Measurements from ENCODE around the gene SLC26A4. TPM values are rescaled to one million over a fixed set of nuclear protein-coding genes. Genes with fewer than 3 reads are reported as not detected.

The SLC26A4 gene
- total and polyA plus RNA-seq, 4 donors = 1.4 to 3.5 (median 2.6) TPM

DNA sequence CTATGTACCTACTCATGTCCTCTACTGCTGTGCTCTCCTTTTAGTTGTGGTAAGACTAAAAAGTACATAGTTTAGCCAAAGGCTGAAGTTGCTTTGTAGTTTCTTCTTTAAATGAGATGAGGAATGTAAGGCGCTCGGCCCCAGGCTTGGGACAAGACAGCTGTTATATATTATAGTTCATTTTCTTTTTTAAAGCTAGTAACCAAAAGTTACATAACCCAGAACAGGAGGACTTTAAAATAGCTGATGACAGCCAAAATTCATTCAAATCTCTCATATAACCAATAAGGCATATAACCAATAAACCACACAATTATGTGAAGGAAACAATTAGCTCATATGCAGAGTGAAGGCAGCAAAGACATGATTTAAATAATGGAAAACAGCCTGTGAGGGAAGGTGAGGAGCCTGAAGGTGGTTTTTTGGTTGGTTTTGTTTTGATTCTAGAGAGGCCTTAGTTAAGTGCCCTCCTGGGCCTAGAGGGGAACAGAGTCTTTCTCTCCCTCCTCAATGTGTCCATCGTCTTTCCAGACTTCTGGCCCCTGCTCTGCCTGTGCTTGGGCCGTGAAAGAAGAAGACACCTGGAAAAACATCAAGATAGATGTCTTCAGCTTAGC is 35.8 kb downstream of the SLC26A4 start:
- intact Hi-C loops (cut with DNase I) = no loop called here
- DNase-seq (no peak), ATAC-seq (ENCODE audit: low FRiP score) (no peak)
- H3K4me1 ChIP-seq (ENCODE audit: control insufficient read depth in 1 of 2, insufficient read depth in 2 of 2, low read length in 2 of 2) = peaks cover 5 to 7% of the 10 kb centered on the region in 2 donors
- H3K27me3 ChIP-seq (ENCODE audit: control insufficient read depth in 1 of 2, insufficient read depth in 2 of 2, low read length in 1 of 2) = no peaks in the 10 kb centered on the region
- H3K36me3 ChIP-seq (ENCODE audit: control insufficient read depth in 1 of 2, insufficient read depth in 2 of 2, low read length in 1 of 2) = no peaks in the 10 kb centered on the region
- 94 to 97% methylated on average over 4 of the region's 4 CpGs for WGBS, 2 donors
- no peak overlapping the region for H3K27ac ChIP-seq (ENCODE audit: low read depth in 1 of 2, low read length in 2 of 2)
- no peak overlapping the region for H3K4me3 ChIP-seq (ENCODE audit: low read length in 2 of 2)
- no peaks in the 10 kb centered on the region for H3K9me3 ChIP-seq (ENCODE audit: control insufficient read depth, low read length)

GRCh38 chr7:107697321-107698049 is 36.9 kb downstream of the SLC26A4 start:
- Histone ChIP-seq H3K4me3 (ENCODE audit: low read length in 2 of 2) (no peak overlapping the region), H3K36me3 (ENCODE audit: control insufficient read depth in 1 of 2, insufficient read depth in 2 of 2, low read length in 1 of 2) (no peaks in the 10 kb centered on the region), H3K27ac (ENCODE audit: low read depth in 1 of 2, low read length in 2 of 2) (no peak overlapping the region), H3K27me3 (ENCODE audit: control insufficient read depth in 1 of 2, insufficient read depth in 2 of 2, low read length in 1 of 2) (no peaks in the 10 kb centered on the region), H3K4me1 (ENCODE audit: control insufficient read depth in 1 of 2, insufficient read depth in 2 of 2, low read length in 2 of 2) (peaks cover under 1 to 9% of the 10 kb centered on the region in 2 donors), H3K9me3 (ENCODE audit: control insufficient read depth, low read length) (no peaks in the 10 kb centered on the region)
- no peak for ATAC-seq (ENCODE audit: low FRiP score)
- intact Hi-C loops (cut with DNase I) = no loop called here
- DNase-seq = no peak
- 90 to 97% methylated on average over 7 of the region's 7 CpGs for WGBS, 2 donors

DNA sequence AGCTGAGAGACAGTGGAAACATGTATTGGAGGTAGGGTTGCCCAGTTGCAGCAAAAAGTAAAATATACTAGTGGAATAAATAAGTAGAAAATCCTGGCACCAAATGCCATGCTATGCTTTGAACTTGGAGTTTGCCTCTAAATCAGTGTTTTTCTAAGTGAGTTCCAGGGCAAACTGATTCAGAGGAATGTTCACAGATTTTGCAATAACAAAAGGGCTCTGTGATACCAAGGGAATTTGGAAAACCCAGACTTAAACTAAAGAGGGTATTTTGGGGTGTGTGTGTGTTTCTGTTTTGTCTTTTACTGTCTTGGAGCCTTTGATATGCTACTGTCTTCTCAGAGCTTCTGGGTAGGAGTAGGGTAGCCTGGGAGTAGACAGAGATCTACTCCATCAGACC is 39.9 kb downstream of the SLC26A4 start:
- ATAC-seq (ENCODE audit: low FRiP score) (no peak), DNase-seq (no peak)
- no peak overlapping the region for H3K27ac ChIP-seq (ENCODE audit: low read depth in 1 of 2, low read length in 2 of 2)
- H3K9me3 ChIP-seq (ENCODE audit: control insufficient read depth, low read length) = no peaks in the 10 kb centered on the region
- H3K4me1 ChIP-seq (ENCODE audit: control insufficient read depth in 1 of 2, insufficient read depth in 2 of 2, low read length in 2 of 2) = peaks cover 0 to 8% of the 10 kb centered on the region in 2 donors
- H3K27me3 ChIP-seq (ENCODE audit: control insufficient read depth in 1 of 2, insufficient read depth in 2 of 2, low read length in 1 of 2) = no peaks in the 10 kb centered on the region
- no peaks in the 10 kb centered on the region for H3K36me3 ChIP-seq (ENCODE audit: control insufficient read depth in 1 of 2, insufficient read depth in 2 of 2, low read length in 1 of 2)
- intact Hi-C loops (cut with DNase I) = no loop called here
- no peak overlapping the region for H3K4me3 ChIP-seq (ENCODE audit: low read length in 2 of 2)

DNA sequence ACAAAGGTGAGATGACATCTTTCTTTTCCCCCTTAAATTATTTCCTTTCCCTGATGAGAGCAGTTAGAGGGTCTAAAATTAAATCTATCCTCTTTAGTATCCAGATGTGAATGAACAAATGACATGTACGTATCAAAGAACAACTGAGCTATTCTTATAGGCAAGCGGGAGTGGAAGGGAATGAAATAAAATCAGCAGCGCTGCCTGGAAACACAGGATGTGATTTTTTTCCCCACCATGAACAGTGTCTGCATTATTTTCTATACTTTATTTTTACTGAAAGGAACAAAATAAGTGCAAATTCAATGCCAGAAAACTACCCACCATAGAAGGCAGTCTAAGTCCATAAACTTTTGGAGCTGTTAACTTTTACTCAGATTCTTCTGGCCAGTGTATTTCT is 40.6 kb downstream of the SLC26A4 start:
- no peaks in the 10 kb centered on the region for H3K27me3 ChIP-seq (ENCODE audit: control insufficient read depth in 1 of 2, insufficient read depth in 2 of 2, low read length in 1 of 2)
- no peaks in the 10 kb centered on the region for H3K9me3 ChIP-seq (ENCODE audit: control insufficient read depth, low read length)
- DNase-seq (no peak), ATAC-seq (ENCODE audit: low FRiP score) (no peak)
- WGBS, 2 donors = 48 to 59% methylated on average over 3 of the region's 3 CpGs
- intact Hi-C loops (cut with DNase I) = no loop called here
- H3K27ac ChIP-seq (ENCODE audit: low read depth in 1 of 2, low read length in 2 of 2) = no peak overlapping the region
- H3K36me3 ChIP-seq (ENCODE audit: control insufficient read depth in 1 of 2, insufficient read depth in 2 of 2, low read length in 1 of 2) = no peaks in the 10 kb centered on the region
- peaks cover 0 to 8% of the 10 kb centered on the region in 2 donors for H3K4me1 ChIP-seq (ENCODE audit: control insufficient read depth in 1 of 2, insufficient read depth in 2 of 2, low read length in 2 of 2)
- H3K4me3 ChIP-seq (ENCODE audit: low read length in 2 of 2) = no peak overlapping the region

- H3K27me3 ChIP-seq (ENCODE audit: control insufficient read depth in 1 of 2, insufficient read depth in 2 of 2, low read length in 1 of 2) = no peaks in the 10 kb centered on the region
- ATAC-seq (ENCODE audit: low FRiP score) (no peak), DNase-seq (no peak)
- peaks cover 0 to 8% of the 10 kb centered on the region in 2 donors for H3K4me1 ChIP-seq (ENCODE audit: control insufficient read depth in 1 of 2, insufficient read depth in 2 of 2, low read length in 2 of 2)
- no peak overlapping the region for H3K27ac ChIP-seq (ENCODE audit: low read depth in 1 of 2, low read length in 2 of 2)
- no peaks in the 10 kb centered on the region for H3K36me3 ChIP-seq (ENCODE audit: control insufficient read depth in 1 of 2, insufficient read depth in 2 of 2, low read length in 1 of 2)
- no peaks in the 10 kb centered on the region for H3K9me3 ChIP-seq (ENCODE audit: control insufficient read depth, low read length)
- no peak overlapping the region for H3K4me3 ChIP-seq (ENCODE audit: low read length in 2 of 2)
- intact Hi-C loops (cut with DNase I) = no loop called here
These were observed 42.6 kb downstream of the SLC26A4 start for GRCh38 chr7:107703219-107703618.

DNA sequence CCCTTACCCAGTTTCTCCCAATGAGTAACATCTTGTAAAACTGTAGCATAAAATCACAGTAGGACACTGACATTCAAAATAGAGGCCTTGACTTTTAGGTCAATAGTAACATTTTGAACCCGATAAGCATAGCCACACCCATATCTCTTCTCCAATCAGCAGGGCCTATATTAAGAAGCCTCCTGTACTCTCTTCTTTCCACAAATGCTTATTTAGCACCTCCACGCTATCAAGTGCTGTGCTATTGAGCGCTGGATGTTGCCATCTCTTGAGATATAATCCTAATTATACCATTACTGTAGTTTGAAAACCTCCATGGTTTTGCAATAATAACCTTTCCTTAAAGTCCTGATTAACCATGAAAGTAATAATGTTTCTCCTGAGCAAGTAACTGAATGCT is 43.2 kb downstream of the SLC26A4 start:
- Histone ChIP-seq H3K27me3 (ENCODE audit: control insufficient read depth in 1 of 2, insufficient read depth in 2 of 2, low read length in 1 of 2) (no peaks in the 10 kb centered on the region), H3K4me1 (ENCODE audit: control insufficient read depth in 1 of 2, insufficient read depth in 2 of 2, low read length in 2 of 2) (peaks cover 0 to 8% of the 10 kb centered on the region in 2 donors), H3K27ac (ENCODE audit: low read depth in 1 of 2, low read length in 2 of 2) (no peak overlapping the region), H3K36me3 (ENCODE audit: control insufficient read depth in 1 of 2, insufficient read depth in 2 of 2, low read length in 1 of 2) (no peaks in the 10 kb centered on the region), H3K4me3 (ENCODE audit: low read length in 2 of 2) (no peak overlapping the region), H3K9me3 (ENCODE audit: control insufficient read depth, low read length) (no peaks in the 10 kb centered on the region)
- ATAC-seq (ENCODE audit: low FRiP score) (no peak), DNase-seq (no peak)
- intact Hi-C loops (cut with DNase I) = no loop called here
- 79% methylated on average over 3 of the region's 3 CpGs for WGBS, 2 donors

GRCh38 chr7:107708956-107709355 is 48.3 kb downstream of the SLC26A4 start:
- Histone ChIP-seq H3K4me1 (ENCODE audit: control insufficient read depth in 1 of 2, insufficient read depth in 2 of 2, low read length in 2 of 2) (no peaks in the 10 kb centered on the region), H3K4me3 (ENCODE audit: low read length in 2 of 2) (no peak overlapping the region), H3K9me3 (ENCODE audit: control insufficient read depth, low read length) (no peaks in the 10 kb centered on the region), H3K36me3 (ENCODE audit: control insufficient read depth in 1 of 2, insufficient read depth in 2 of 2, low read length in 1 of 2) (peaks cover 0 to 2% of the 10 kb centered on the region in 2 donors), H3K27me3 (ENCODE audit: control insufficient read depth in 1 of 2, insufficient read depth in 2 of 2, low read length in 1 of 2) (no peaks in the 10 kb centered on the region), H3K27ac (ENCODE audit: low read depth in 1 of 2, low read length in 2 of 2) (no peak overlapping the region)
- DNase-seq (no peak), ATAC-seq (ENCODE audit: low FRiP score) (no peak)
- intact Hi-C loops (cut with DNase I) = no loop called here
- WGBS, 2 donors = 95 to 99% methylated on average over 2 of the region's 2 CpGs

DNA sequence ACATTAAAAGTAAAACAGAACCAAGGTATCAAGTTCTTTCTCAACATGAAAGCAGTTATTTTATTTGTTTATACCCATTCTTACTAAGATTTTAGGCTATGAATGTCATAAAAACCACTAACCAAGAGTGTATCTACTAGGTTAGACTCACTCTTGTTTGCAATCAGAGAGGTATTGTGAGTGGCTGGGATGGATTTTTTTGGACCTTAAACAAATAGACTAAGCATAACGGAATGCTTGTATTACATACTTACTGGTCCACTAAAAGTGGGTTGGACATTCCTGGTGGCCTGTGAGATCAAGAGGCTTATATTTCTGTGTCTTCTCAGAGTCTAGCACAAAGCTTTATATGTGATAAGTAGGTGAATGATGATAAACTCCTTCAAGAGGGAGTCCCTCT is 50.7 kb downstream of the SLC26A4 start:
- DNase-seq = no peak
- H3K4me3 ChIP-seq (ENCODE audit: low read length in 2 of 2) = no peak overlapping the region
- intact Hi-C loops (cut with DNase I) = no loop called here

DNA sequence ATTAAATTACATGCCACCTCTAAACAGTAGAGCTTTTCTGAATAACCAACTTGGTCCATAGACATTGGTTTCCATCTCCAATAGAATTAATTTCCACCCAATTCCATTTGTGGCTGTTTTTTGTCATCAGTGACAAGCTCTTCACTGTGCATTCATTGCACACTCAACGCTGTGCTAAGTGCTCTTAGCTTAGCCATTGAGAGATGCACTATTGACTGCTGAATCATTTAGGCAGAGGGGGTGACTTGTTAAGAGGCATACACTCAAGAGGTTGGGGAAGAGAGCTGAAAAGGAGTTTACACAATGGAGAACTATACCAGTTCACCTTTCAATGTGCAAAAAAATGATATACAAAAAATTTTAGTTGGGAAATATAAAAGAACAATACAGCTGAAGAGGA is 51.4 kb downstream of the SLC26A4 start:
- no peaks in the 10 kb centered on the region for H3K4me1 ChIP-seq (ENCODE audit: control insufficient read depth in 1 of 2, insufficient read depth in 2 of 2, low read length in 2 of 2)
- no peak for DNase-seq
- intact Hi-C loops (cut with DNase I) = no loop called here
- WGBS, 2 donors = 86 to 100% methylated on average over 1 of the region's 1 CpG
- peaks cover 0 to 2% of the 10 kb centered on the region in 2 donors for H3K36me3 ChIP-seq (ENCODE audit: control insufficient read depth in 1 of 2, insufficient read depth in 2 of 2, low read length in 1 of 2)
- no peaks in the 10 kb centered on the region for H3K27me3 ChIP-seq (ENCODE audit: control insufficient read depth in 1 of 2, insufficient read depth in 2 of 2, low read length in 1 of 2)
- H3K9me3 ChIP-seq (ENCODE audit: control insufficient read depth, low read length) = no peaks in the 10 kb centered on the region
- H3K4me3 ChIP-seq (ENCODE audit: low read length in 2 of 2) = no peak overlapping the region
- no peak overlapping the region for H3K27ac ChIP-seq (ENCODE audit: low read depth in 1 of 2, low read length in 2 of 2)
- ATAC-seq (ENCODE audit: low FRiP score) = no peak

More for the DNA sequence above, 50.7 kb downstream of the SLC26A4 start:
- Histone ChIP-seq H3K27me3 (ENCODE audit: control insufficient read depth in 1 of 2, insufficient read depth in 2 of 2, low read length in 1 of 2) (no peaks in the 10 kb centered on the region), H3K36me3 (ENCODE audit: control insufficient read depth in 1 of 2, insufficient read depth in 2 of 2, low read length in 1 of 2) (peaks cover 0 to 2% of the 10 kb centered on the region in 2 donors), H3K27ac (ENCODE audit: low read depth in 1 of 2, low read length in 2 of 2) (no peak overlapping the region), H3K9me3 (ENCODE audit: control insufficient read depth, low read length) (no peaks in the 10 kb centered on the region), H3K4me1 (ENCODE audit: control insufficient read depth in 1 of 2, insufficient read depth in 2 of 2, low read length in 2 of 2) (no peaks in the 10 kb centered on the region)
- ATAC-seq (ENCODE audit: low FRiP score) = no peak
- WGBS, 2 donors = 50 to 64% methylated on average over 1 of the region's 1 CpG

Measured in aorta (tissue), 5 donors.